Loucy (cell line): ENCODE data around the gene CCBE1.

Experiments
- EZH2phosphoT487 ChIP-seq: fragments of 200-600 bp; IDR thresholded peaks from 2 replicates; pipeline ENCODE4 v1.6.1; 2018; ENCODE audit warnings: antibody characterized with exemption, mild to moderate bottlenecking, moderate library complexity, borderline replicate concordance
- TF ChIP-seq, protein P1 (sequence below): fragments of 200-600 bp; sonication (generic); conservative IDR thresholded peaks from 2 replicates; pipeline ENCODE4 v1.5.1; 2014; ENCODE audit warnings: mild to moderate bottlenecking, antibody characterized with exemption, low read length

DNA sequence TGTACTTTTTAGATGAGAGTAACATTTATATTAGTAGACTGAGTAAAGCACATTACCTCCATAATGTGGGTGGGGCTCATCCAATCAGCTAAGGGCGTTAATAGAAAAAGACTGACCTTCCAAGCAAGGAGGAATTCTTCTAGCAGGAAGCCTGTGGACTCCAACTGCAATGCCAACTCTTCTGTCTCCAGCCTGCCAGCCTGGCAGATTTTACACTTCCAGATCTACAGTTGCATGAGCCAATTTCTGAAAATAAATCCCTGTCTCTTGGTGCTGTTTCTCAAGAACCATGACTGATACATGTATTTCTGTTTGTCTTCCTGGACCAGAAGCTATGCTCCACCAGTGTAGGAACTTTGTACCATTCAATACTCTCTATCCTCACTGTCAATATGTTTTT lies 269.2 kb downstream of the CCBE1 start:
- TF ChIP-seq, protein P1, sequence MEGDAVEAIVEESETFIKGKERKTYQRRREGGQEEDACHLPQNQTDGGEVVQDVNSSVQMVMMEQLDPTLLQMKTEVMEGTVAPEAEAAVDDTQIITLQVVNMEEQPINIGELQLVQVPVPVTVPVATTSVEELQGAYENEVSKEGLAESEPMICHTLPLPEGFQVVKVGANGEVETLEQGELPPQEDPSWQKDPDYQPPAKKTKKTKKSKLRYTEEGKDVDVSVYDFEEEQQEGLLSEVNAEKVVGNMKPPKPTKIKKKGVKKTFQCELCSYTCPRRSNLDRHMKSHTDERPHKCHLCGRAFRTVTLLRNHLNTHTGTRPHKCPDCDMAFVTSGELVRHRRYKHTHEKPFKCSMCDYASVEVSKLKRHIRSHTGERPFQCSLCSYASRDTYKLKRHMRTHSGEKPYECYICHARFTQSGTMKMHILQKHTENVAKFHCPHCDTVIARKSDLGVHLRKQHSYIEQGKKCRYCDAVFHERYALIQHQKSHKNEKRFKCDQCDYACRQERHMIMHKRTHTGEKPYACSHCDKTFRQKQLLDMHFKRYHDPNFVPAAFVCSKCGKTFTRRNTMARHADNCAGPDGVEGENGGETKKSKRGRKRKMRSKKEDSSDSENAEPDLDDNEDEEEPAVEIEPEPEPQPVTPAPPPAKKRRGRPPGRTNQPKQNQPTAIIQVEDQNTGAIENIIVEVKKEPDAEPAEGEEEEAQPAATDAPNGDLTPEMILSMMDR: no peak
- no peak for TF ChIP-seq EZH2phosphoT487
